MG63 (cell line): ENCODE results near the gene SYTL3. TPM values are rescaled to one million over a fixed set of nuclear protein-coding genes. Genes with fewer than 3 reads are reported as not detected.

Experiments
- DNase-seq: peaks from one replicate; pipeline ENCODE4 v3.0.0-alpha.2; 2020
- H3K27me3 ChIP-seq: fragments of 250-450 bp; sonication (Bioruptor Pico); 2 replicates; pipeline ENCODE4 v1.5.1; 2020; ENCODE audit warnings: mild to moderate bottlenecking, moderate library complexity
- H3K36me3 ChIP-seq: fragments of 250-450 bp; sonication (Bioruptor Pico); 2 replicates; pipeline ENCODE4 v1.5.1; 2020; ENCODE audit warnings: mild to moderate bottlenecking, moderate library complexity
- H3K4me3 ChIP-seq: fragments of 250-450 bp; sonication (Bioruptor Pico); 2 replicates; pipeline ENCODE4 v1.5.1; 2020; ENCODE audit warnings: mild to moderate bottlenecking, moderate library complexity
- H3K9me3 ChIP-seq: fragments of 250-450 bp; sonication (Bioruptor Pico); 2 replicates; pipeline ENCODE4 v1.5.1; 2020; ENCODE audit warnings: mild to moderate bottlenecking, moderate library complexity
- total RNA-seq: library from RNA; depleted of rRNA; stranded (reverse); fragments of >200 nt; shearing (Covaris generic); gene quantifications from 2 replicates; pipeline ENCODE4 v1.2.3, GENCODE V29; 2014; ENCODE audit warnings: low replicate concordance

SYTL3 gene
- total RNA-seq, 1 experiment from 2014 or later: 7.7 TPM

DNA sequence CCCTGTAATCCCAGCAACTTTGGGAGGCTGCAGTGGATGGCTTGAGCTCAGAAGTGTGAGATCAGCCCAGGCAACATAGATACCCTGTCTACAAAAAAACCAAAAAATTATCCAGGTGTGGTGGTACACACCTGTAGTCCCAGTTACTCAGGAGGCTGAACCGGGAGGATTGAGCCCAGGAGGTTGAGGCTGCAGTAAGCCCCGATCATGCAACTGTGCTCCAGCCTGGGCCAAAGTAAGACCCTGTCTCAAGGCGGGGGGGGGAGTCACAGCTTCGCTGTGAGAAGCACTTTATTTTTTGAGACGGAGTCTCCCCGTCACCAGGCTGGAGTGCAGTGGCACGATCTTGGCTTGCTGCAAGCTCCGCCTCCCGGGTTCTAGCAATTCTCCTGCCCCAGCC lies 115.1 kb downstream of the SYTL3 start:
- Histone ChIP-seq H3K36me3 (peaks cover 62% of the 10 kb centered on the region), H3K4me3 (no peak overlapping the region), H3K9me3 (no peaks in the 10 kb centered on the region), H3K27me3 (no peaks in the 10 kb centered on the region)
- no peak for DNase-seq

DNA sequence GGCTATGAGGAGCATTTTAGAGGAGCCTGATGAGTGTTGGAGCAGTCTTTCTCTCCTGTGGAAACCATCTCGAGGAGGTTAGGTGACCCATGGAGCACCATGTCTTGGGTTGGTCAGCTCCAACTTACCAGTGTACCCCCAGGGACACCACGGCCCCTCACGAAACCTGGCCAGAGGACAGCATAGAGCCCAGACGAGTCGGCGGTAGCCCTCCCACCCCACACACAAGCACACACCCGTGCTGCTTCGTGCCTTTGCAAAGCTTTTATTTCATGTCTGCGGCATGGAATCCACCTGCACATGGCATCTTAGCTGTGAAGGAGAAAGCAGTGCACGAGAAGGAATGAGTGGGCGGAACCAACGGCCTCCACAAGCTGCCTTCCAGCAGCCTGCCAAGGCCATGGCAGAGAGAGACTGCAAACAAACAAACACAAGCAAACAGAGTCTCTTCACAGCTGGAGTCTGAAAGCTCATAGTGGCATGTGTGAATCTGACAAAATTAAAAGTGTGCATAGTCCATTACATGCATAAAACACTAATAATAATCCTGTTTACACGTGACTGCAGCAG lies 115.7 kb downstream of the SYTL3 start:
- H3K27me3 ChIP-seq: no peaks in the 10 kb centered on the region
- no peak for DNase-seq
- peaks cover 65% of the 10 kb centered on the region for H3K36me3 ChIP-seq
- H3K4me3 ChIP-seq: no peak overlapping the region
- H3K9me3 ChIP-seq: no peaks in the 10 kb centered on the region

DNA sequence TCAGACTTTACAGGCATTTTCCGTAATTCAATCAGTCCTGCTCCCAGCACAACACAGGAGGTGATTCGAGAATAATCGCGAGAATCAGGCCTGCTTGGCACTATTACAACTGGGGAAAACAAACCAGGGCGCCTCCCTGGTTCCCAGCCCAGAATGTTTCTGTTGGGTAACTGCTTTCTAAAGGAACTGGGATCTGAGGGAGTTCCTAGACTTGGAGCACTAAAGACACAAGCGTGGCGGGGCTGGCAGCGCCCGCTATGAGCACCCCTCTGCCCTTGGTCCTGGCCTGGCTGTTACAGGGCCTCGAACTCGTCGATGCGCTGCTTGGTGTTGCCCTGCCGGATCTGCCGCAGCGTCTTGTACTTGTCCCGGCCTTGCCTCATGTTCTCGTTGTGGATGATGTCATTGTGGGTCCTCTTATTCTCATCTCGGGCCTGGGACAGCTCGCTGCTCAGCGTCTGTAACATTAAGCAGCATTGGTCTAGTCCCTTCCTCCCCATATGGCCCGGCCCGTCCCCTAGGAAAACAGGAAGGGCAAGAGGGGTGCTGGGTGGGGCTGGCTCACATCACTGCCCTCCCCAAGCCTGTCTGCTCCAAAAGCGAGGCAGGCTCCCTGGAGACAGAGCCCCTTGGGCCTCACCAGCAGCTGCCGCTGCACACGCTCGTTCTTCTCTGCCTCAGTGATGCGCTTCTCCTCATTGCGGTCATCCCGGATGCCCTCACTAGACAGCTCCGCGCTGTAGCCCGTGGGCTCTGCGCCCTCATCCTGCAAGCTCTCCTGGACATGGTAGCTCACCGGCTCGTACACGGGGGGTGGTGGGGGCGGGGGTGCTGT lies 117.0 kb downstream of the SYTL3 start:
- no peak for DNase-seq
- Histone ChIP-seq H3K27me3 (no peaks in the 10 kb centered on the region), H3K9me3 (no peaks in the 10 kb centered on the region), H3K4me3 (no peak overlapping the region), H3K36me3 (peaks cover 77% of the 10 kb centered on the region)

- Histone ChIP-seq H3K27me3 (no peaks in the 10 kb centered on the region), H3K36me3 (peaks cover 83% of the 10 kb centered on the region), H3K9me3 (no peaks in the 10 kb centered on the region), H3K4me3 (no peak overlapping the region)
- no peak for DNase-seq
Measured at GRCh38 chr6:158767709-158768108, 117.9 kb downstream of the SYTL3 start.

DNA sequence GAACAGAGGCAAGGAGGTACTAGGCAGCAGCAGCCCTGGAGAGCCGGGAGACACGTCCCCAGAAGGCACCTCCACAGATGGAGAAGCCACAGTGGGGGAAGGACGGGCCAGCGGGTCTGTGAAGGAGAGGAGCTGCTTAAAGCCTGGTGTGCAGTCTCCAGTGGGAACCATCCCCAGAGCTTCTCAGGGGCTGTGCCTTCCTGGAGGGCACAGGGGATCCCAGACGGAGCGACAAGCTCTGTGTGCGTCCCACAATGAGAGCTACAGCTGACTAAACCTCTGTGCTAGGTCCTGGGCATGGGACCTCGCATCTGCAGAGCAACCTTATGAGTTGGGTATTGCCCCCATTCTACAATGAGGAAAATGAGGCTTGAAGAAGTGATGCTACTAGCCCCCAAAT lies 118.6 kb downstream of the SYTL3 start:
- Histone ChIP-seq H3K27me3 (no peaks in the 10 kb centered on the region), H3K9me3 (no peaks in the 10 kb centered on the region), H3K36me3 (peaks cover 78% of the 10 kb centered on the region), H3K4me3 (no peak overlapping the region)
- no peak for DNase-seq

- H3K27me3 ChIP-seq: no peaks in the 10 kb centered on the region
- H3K9me3 ChIP-seq: no peaks in the 10 kb centered on the region
- no peak for DNase-seq
- no peak overlapping the region for H3K4me3 ChIP-seq
- peaks cover 85% of the 10 kb centered on the region for H3K36me3 ChIP-seq
Measured at GRCh38 chr6:158769234-158769770, 119.4 kb downstream of the SYTL3 start.

- Histone ChIP-seq H3K36me3 (peaks cover 84% of the 10 kb centered on the region), H3K4me3 (no peak overlapping the region), H3K27me3 (no peaks in the 10 kb centered on the region), H3K9me3 (no peaks in the 10 kb centered on the region)
- DNase-seq: no peak
Measured at GRCh38 chr6:158769771-158770432, 120.0 kb downstream of the SYTL3 start.

DNA sequence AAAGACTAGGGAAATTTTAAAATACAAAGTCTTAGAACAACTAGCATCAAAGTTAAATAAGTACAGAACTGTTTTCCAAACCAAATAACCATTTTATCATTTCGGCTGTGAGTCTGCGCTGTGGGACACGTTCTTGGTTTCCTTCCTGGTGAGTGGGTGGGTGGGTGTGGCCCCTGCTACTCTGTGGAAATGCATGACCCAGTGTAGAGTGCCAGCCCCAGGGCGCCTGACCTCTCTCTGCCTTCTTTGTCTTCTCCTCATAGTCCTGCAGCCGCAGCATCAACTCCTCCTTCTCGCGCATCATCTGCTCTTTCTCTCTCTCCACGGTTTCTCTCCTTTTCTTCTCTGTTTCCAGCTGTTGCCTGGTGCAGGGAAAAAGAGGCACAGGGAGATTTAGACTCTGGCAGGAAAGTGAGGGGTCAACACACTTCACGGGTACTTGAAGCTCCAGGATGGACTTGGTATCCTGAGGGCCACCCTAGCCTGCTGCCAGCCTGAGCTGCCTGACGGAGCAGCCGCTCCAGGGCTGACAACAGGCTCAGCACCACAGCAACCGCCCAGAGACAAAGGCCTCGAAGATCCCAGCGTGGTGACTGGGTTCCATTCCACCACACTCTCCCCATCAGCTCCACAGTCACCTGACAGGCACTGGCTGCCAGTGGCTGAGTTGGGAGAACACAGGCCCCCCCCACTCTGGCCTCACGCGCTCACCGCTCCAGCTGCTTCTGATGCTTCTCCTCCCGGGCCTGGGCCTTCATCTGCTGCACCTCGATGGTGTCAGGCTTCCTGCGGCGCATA lies 120.9 kb downstream of the SYTL3 start:
- Histone ChIP-seq H3K27me3 (no peaks in the 10 kb centered on the region), H3K9me3 (no peaks in the 10 kb centered on the region), H3K4me3 (no peak overlapping the region), H3K36me3 (peaks cover 83% of the 10 kb centered on the region)
- DNase-seq: no peak

- Histone ChIP-seq H3K27me3 (no peaks in the 10 kb centered on the region), H3K4me3 (no peak overlapping the region), H3K9me3 (no peaks in the 10 kb centered on the region), H3K36me3 (peaks cover 83% of the 10 kb centered on the region)
- DNase-seq: no peak
Measured at GRCh38 chr6:158771399-158772152, 121.7 kb downstream of the SYTL3 start.

DNA sequence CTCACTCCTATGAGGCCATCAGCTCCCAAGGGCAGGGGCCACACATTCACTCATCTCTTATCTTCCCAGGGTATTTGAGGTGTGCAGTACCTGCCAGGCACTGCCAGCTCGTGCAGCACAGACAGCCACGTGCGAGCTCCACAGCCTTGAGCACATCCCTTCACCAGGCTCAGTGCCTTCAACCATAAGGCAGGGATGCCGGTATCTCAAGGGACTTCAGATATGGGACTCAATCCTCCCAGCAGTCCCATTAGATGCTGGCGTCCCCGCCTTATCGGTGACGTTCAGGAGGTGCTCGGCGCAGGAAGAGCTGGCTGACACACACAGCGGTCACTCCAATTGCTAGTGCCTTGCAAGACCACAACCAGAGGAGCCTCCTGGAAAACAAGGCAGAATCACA lies 122.3 kb downstream of the SYTL3 start:
- H3K9me3 ChIP-seq: no peaks in the 10 kb centered on the region
- no peak for DNase-seq
- no peak overlapping the region for H3K4me3 ChIP-seq
- no peaks in the 10 kb centered on the region for H3K27me3 ChIP-seq
- peaks cover 83% of the 10 kb centered on the region for H3K36me3 ChIP-seq

DNA sequence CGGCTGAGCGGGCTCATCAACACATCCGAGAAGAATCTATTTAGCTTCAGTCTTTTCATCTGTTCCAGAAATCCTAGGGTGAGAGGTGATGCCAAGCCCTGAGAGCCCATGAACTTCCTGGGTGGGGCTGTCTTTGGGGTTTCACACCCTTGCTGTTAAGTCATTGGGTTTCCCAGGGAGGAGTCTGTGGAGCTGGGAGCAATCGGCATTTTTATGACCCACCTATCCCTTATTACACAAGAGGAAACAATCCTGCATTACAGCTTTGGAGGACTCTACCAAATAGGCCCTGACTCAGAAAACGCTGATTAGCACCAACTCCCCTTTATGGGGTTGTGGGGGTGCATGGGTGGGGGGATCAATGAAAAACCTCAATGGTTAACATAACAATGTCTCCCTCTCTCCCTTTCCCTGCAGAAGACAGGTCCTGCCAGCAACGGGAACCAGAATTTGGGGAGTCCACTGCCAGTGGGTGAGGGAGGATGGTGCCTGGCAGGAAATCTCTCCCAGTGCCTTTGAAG lies 123.1 kb downstream of the SYTL3 start:
- H3K36me3 ChIP-seq: peaks cover 83% of the 10 kb centered on the region
- no peaks in the 10 kb centered on the region for H3K9me3 ChIP-seq
- DNase-seq: no peak
- H3K4me3 ChIP-seq: no peak overlapping the region
- H3K27me3 ChIP-seq: no peaks in the 10 kb centered on the region

GRCh38 chr6:158773581-158774449 lies 124.0 kb downstream of the SYTL3 start:
- Histone ChIP-seq H3K36me3 (peaks cover 83% of the 10 kb centered on the region), H3K4me3 (no peak overlapping the region), H3K9me3 (no peaks in the 10 kb centered on the region), H3K27me3 (no peaks in the 10 kb centered on the region)
- no peak for DNase-seq

DNA sequence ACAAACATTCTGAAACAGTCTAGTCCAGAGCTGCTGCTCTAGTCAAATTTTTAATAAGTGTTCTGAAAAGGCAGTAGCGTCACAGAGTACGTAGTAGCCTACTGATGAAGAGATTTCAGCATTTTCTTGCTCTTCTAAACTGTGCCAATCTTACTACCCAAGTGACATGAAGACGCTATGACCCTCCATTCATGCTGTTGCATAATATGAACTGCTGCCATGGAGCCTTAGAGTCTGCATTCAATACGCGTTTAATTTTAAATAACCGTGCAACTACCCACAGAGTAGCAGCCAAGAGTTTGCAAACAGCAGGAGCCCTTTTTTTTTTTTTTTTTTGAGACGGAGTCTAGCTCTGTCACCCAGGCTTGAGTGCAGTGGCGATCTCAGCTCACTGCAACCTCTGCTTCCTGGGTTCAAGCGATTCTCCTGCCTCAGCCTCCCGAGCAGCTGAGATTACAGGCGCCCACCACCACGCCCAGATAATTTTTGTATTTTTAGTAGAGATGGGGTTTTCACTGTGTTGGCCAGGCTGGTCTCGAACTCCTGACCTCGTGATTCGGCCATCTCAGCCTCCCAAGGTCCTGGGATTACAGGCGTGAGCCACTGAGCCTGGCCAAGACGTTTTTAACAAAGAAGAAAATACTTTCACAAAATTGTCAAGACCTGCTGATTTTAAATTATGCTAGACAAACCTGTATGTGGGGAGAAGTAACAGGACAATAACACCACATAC lies 125.0 kb downstream of the SYTL3 start:
- Histone ChIP-seq H3K4me3 (no peak overlapping the region), H3K36me3 (peaks cover 84% of the 10 kb centered on the region), H3K9me3 (no peaks in the 10 kb centered on the region), H3K27me3 (no peaks in the 10 kb centered on the region)
- DNase-seq: no peak

DNA sequence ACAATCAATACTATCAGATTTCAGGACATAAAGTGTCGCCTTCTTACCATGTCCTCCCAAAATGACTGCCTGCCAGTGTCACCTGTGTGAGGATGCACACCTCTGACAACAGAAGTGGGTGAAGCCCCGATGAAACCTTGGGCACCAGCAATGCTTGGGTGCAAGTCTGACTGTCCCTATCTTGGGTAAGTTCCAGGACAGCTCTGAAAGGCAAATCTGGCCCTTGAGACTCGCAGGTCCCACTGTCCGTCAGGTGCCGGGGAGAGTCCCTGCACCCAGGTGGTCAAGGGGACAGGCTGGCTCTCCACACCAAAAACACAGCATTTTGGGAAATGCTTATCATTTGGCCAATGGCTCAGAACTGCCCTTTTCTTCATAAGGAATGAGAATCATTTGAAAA lies 126.0 kb downstream of the SYTL3 start:
- no peak overlapping the region for H3K4me3 ChIP-seq
- peaks cover 85% of the 10 kb centered on the region for H3K36me3 ChIP-seq
- DNase-seq: no peak

DNA sequence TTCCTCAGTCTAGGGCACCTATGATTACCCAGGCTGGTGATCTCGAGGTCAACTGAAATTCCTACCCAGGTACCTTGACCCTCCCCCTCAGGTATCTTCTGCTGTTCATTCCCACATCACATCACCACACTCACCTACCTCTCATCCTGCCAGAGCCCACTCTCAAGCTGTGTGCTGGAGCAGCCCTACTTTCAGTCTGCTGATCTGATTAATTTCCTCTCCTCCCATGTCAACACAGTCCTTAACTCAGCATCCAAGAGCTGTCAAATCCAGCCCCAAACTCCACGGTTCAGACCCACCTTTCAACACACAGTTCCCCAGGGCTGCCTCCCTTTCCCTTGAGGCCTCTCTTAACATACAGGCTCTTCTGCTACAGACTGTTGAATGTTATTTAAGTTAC lies 126.9 kb downstream of the SYTL3 start:
- Histone ChIP-seq H3K4me3 (no peak overlapping the region), H3K9me3 (no peaks in the 10 kb centered on the region), H3K36me3 (peaks cover 86% of the 10 kb centered on the region), H3K27me3 (no peaks in the 10 kb centered on the region)
- no peak for DNase-seq

More for the DNA sequence above, 126.0 kb downstream of the SYTL3 start:
- no peaks in the 10 kb centered on the region for H3K9me3 ChIP-seq
- no peaks in the 10 kb centered on the region for H3K27me3 ChIP-seq
